NK-92 (cell line): ENCODE measurements around the gene C18orf63.

Source experiments
- DNase-seq: peaks from one replicate; lab custom pipeline; 2025; ENCODE audit not compliant: unreplicated experiment; lab: John Stamatoyannopoulos, UW

The C18orf63 gene

GRCh38 chr18:74402806-74403433, 87.3 kb downstream of the C18orf63 start:
- no peak for DNase-seq

- no peak for DNase-seq
These were observed 92.2 kb downstream of the C18orf63 start for GRCh38 chr18:74407888-74408287.
